SK-N-SH treated with all-trans-retinoic acid at 6 μM for 48 hours (cell line): ENCODE measurements around the gene PDE1C.

ENCODE experiments used
- ATAC-seq: fragments of 200-7000 bp; cut with Tn5 transposase; 3 replicates; pipeline ENCODE4 v1.9.1; 2020; ENCODE audit warnings: mild to moderate bottlenecking, moderate library complexity
- BACH2 ChIP-seq: fragments of 250-450 bp; sonication (Bioruptor Pico); IDR thresholded peaks from 2 replicates; pipeline ENCODE4 v1.9.0; 2021; ENCODE audit warnings: mild to moderate bottlenecking, borderline replicate concordance
- CREB5 ChIP-seq: fragments of 250-450 bp; sonication (Bioruptor Pico); IDR thresholded peaks from 2 replicates; pipeline ENCODE4 v1.5.1; 2020; ENCODE audit warnings: low read depth, mild to moderate bottlenecking, moderate library complexity
- CSDC2 ChIP-seq: fragments of 250-450 bp; sonication (Bioruptor Pico); IDR thresholded peaks from 2 replicates; pipeline ENCODE4 v1.5.0; 2020; ENCODE audit warnings: mild to moderate bottlenecking, moderate library complexity
- CSRNP3 ChIP-seq: fragments of 250-450 bp; sonication (Bioruptor Pico); IDR thresholded peaks from 2 replicates; pipeline ENCODE4 v1.5.1; 2021; ENCODE audit warnings: mild to moderate bottlenecking, moderate library complexity
- ESRRG ChIP-seq: fragments of 250-450 bp; sonication (Bioruptor Pico); IDR thresholded peaks from 2 replicates; pipeline ENCODE4 v1.6.1; 2021; ENCODE audit warnings: mild to moderate bottlenecking
- GLIS3 ChIP-seq: fragments of 250-450 bp; sonication (Bioruptor Pico); IDR thresholded peaks from 2 replicates; pipeline ENCODE4 v1.5.0; 2020; ENCODE audit warnings: mild to moderate bottlenecking, moderate library complexity
- OSR1 ChIP-seq: fragments of 250-450 bp; sonication (Bioruptor Pico); IDR thresholded peaks from 2 replicates; pipeline ENCODE4 v1.8.0; 2022; ENCODE audit warnings: moderate library complexity, mild to moderate bottlenecking, inconsistent platforms
- PATZ1 ChIP-seq: fragments of 250-450 bp; sonication (Bioruptor Pico); IDR thresholded peaks from 2 replicates; pipeline ENCODE4 v1.8.0; 2020; ENCODE audit warnings: mild to moderate bottlenecking, moderate library complexity, borderline replicate concordance
- POU6F1 ChIP-seq: fragments of 250-450 bp; sonication (Bioruptor Pico); IDR thresholded peaks from 2 replicates; pipeline ENCODE4 v1.8.0; 2021; ENCODE audit warnings: low read depth, mild to moderate bottlenecking, moderate library complexity, borderline replicate concordance
- PPARA ChIP-seq: fragments of 250-450 bp; sonication (Bioruptor Pico); IDR thresholded peaks from 2 replicates; pipeline ENCODE4 v1.5.0; 2020; ENCODE audit warnings: mild to moderate bottlenecking, borderline replicate concordance
- RARB ChIP-seq: fragments of 250-450 bp; sonication (Bioruptor Pico); IDR thresholded peaks from 2 replicates; pipeline ENCODE4 v1.8.0; 2021; ENCODE audit warnings: mild to moderate bottlenecking, moderate library complexity
- SNAI2 ChIP-seq: fragments of 250-450 bp; sonication (Bioruptor Pico); IDR thresholded peaks from 2 replicates; pipeline ENCODE4 v1.5.0; 2020; ENCODE audit warnings: mild to moderate bottlenecking, moderate library complexity
- TCF4 ChIP-seq: fragments of 250-450 bp; sonication (Bioruptor Pico); IDR thresholded peaks from 2 replicates; pipeline ENCODE4 v1.8.0; 2021; ENCODE audit warnings: mild to moderate bottlenecking, moderate library complexity, borderline replicate concordance
- TSHZ2 ChIP-seq: fragments of 250-450 bp; sonication (Bioruptor Pico); IDR thresholded peaks from 2 replicates; pipeline ENCODE4 v1.5.0; 2020; ENCODE audit warnings: mild to moderate bottlenecking, moderate library complexity
- ZC3H10 ChIP-seq: fragments of 250-450 bp; sonication (Bioruptor Pico); IDR thresholded peaks from 2 replicates; pipeline ENCODE4 v1.5.1; 2021; ENCODE audit warnings: mild to moderate bottlenecking, moderate library complexity
- ZFP3 ChIP-seq: fragments of 250-450 bp; sonication (Bioruptor Pico); IDR thresholded peaks from 2 replicates; pipeline ENCODE4 v1.5.0; 2020; ENCODE audit warnings: mild to moderate bottlenecking, moderate library complexity
- ZFP30 ChIP-seq: fragments of 450-650 bp; formaldehyde crosslinking; IDR thresholded peaks from 2 replicates; pipeline ENCODE4 v1.5.0; 2022; ENCODE audit warnings: mild to moderate bottlenecking, moderate library complexity
- ZNF565 ChIP-seq: fragments of 450-650 bp; formaldehyde crosslinking; conservative IDR thresholded peaks from 2 replicates; pipeline ENCODE4 v1.5.0; 2020; ENCODE audit warnings: low read depth, mild to moderate bottlenecking, moderate library complexity
- ZNF8 ChIP-seq: fragments of 450-650 bp; formaldehyde crosslinking; IDR thresholded peaks from 2 replicates; pipeline ENCODE4 v1.5.0; 2020; ENCODE audit warnings: mild to moderate bottlenecking, moderate library complexity

PDE1C gene

GRCh38 chr7:32005577-32005976, 64.6 kb downstream of the PDE1C start:
- no peak for ATAC-seq

GRCh38 chr7:32001948-32002347, 68.3 kb downstream of the PDE1C start:
- TF ChIP-seq ZFP30 (CRISPR knock-in tag) (no peak), ZNF8 (no peak), RARB (CRISPR knock-in tag) (no peak)
- no peak for ATAC-seq

More at GRCh38 chr7:32005577-32005976, 64.6 kb downstream of the PDE1C start:
- no peak for TF ChIP-seq ESRRG (CRISPR knock-in tag)
- no peak for TF ChIP-seq CSDC2
- TF ChIP-seq CREB5 = no peak
- TF ChIP-seq ZC3H10 = no peak
- no peak for TF ChIP-seq GLIS3 (CRISPR knock-in tag)
- no peak for TF ChIP-seq POU6F1
- no peak for TF ChIP-seq SNAI2 (CRISPR knock-in tag)
- no peak for TF ChIP-seq CSRNP3 (CRISPR knock-in tag)
- TF ChIP-seq ZNF565 = no peak
- no peak for TF ChIP-seq BACH2
- TF ChIP-seq PATZ1 (CRISPR knock-in tag) = no peak
- no peak for TF ChIP-seq TSHZ2
- no peak for TF ChIP-seq ZFP30 (CRISPR knock-in tag)
- TF ChIP-seq OSR1 = no peak
- no peak for TF ChIP-seq TCF4
- TF ChIP-seq ZFP3 (CRISPR knock-in tag) = no peak

- no peak for ATAC-seq
- TF ChIP-seq PPARA = no peak
- no peak for TF ChIP-seq ZNF565
- no peak for TF ChIP-seq SNAI2 (CRISPR knock-in tag)
- no peak for TF ChIP-seq CSDC2
- no peak for TF ChIP-seq TSHZ2
- TF ChIP-seq TCF4 = no peak
- TF ChIP-seq BACH2 = no peak
Observed at GRCh38 chr7:31997423-31997822, 72.8 kb downstream of the PDE1C start.
